CD8-positive, alpha-beta memory T cell (primary cell): ENCODE measurements around the gene PPP2R5E. TPM values are rescaled to one million over a fixed set of nuclear protein-coding genes. Genes with fewer than 3 reads are reported as not detected.

Experiments used
- CTCF ChIA-PET: fragments of 350-600 bp; sonication (Branson Sonifier 250); formaldehyde crosslinking; loops from one replicate; lab custom pipeline; 2021; ENCODE audit warnings: antibody characterized with exemption; lab: Charles Lee
- POLR2A ChIA-PET: fragments of 350-600 bp; sonication (Branson Sonifier 250); formaldehyde crosslinking; loops from one replicate; lab custom pipeline; 2021; ENCODE audit warnings: antibody characterized with exemption; lab: Charles Lee
- DNase-seq, 5 donors: peaks; one replicate each; pipeline versions ENCODE4 v3.0.0 to v3.0.0-alpha.2; 2020 to 2022; ENCODE audit warnings: mixed read lengths in 1 of 5
- H3K27ac ChIP-seq: one replicate; pipeline ENCODE4 v1.7.0; 2013; ENCODE audit warnings: low read depth, mild to moderate bottlenecking, low read length, moderate library complexity
- H3K27me3 ChIP-seq: 2 replicates; pipeline ENCODE4 v1.7.0; 2013; ENCODE audit warnings: low read length, mild to moderate bottlenecking; ENCODE audit not compliant: insufficient read depth, poor library complexity, severe bottlenecking
- H3K36me3 ChIP-seq: 2 replicates; pipeline ENCODE4 v1.7.0; 2013; ENCODE audit warnings: mild to moderate bottlenecking, low read length, moderate library complexity; ENCODE audit not compliant: insufficient read depth
- H3K4me1 ChIP-seq: 2 replicates; pipeline ENCODE4 v1.7.0; 2013; ENCODE audit warnings: mild to moderate bottlenecking, low read length, moderate library complexity; ENCODE audit not compliant: insufficient read depth
- H3K4me3 ChIP-seq: 2 replicates; pipeline ENCODE4 v1.7.0; 2013; ENCODE audit warnings: mild to moderate bottlenecking, low read length
- H3K9me3 ChIP-seq: 2 replicates; pipeline ENCODE4 v1.7.0; 2013; ENCODE audit warnings: mild to moderate bottlenecking, low read length
- H3K27ac Mint-ChIP-seq, 8 donors: one replicate each; pipeline ENCODE4 v1.8.0; 2020 to 2021; ENCODE audit warnings: mixed read lengths in 8 of 8, mild to moderate bottlenecking in 6 of 8, inconsistent platforms in 3 of 8, moderate library complexity in 3 of 8
- H3K27me3 Mint-ChIP-seq, 2 donors: one replicate each; pipeline ENCODE4 v1.8.0; 2020 to 2021; ENCODE audit warnings: mixed read lengths in 2 of 2, mild to moderate bottlenecking in 1 of 2, moderate library complexity in 1 of 2
- H3K36me3 Mint-ChIP-seq, 3 donors: one replicate each; pipeline ENCODE4 v1.8.0; 2020 to 2021; ENCODE audit warnings: mixed read lengths in 3 of 3, inconsistent platforms in 1 of 3, mild to moderate bottlenecking in 1 of 3
- H3K4me1 Mint-ChIP-seq, 3 donors: one replicate each; pipeline ENCODE4 v1.8.0; 2020 to 2021; ENCODE audit warnings: mixed read lengths in 3 of 3, inconsistent platforms in 1 of 3, mild to moderate bottlenecking in 1 of 3
- H3K4me3 Mint-ChIP-seq, 7 donors: one replicate each; pipeline ENCODE4 v1.8.0; 2020 to 2021; ENCODE audit warnings: mixed read lengths in 7 of 7, mild to moderate bottlenecking in 6 of 7, moderate library complexity in 4 of 7, inconsistent platforms in 2 of 7
- H3K9me3 Mint-ChIP-seq, 5 donors: one replicate each; pipeline ENCODE4 v1.8.0; 2020 to 2022; ENCODE audit warnings: mixed read lengths in 5 of 5, mild to moderate bottlenecking in 3 of 5, moderate library complexity in 2 of 5, inconsistent platforms in 1 of 5
- polyA plus RNA-seq: library from polyadenylated mRNA; unstranded; fragments of 300-500 nt; fragmentation: Illumina TruSeq; gene quantifications from one replicate; pipeline ENCODE4 v1.2.3, GENCODE V29; 2021
- total RNA-seq, 2 experiments: library from RNA; stranded (reverse); gene quantifications; one replicate each; pipeline ENCODE4 v1.2.3, GENCODE V29; 2021

PPP2R5E gene
- total and polyA plus RNA-seq, 3 experiments from 2014 or later, result 39.3 to 56.5 (median 55.0) TPM

- Histone ChIP-seq H3K4me1 (no peaks in the 10 kb centered on the region), H3K4me3 (no peak overlapping the region), H3K27ac (no peak overlapping the region), H3K9me3 (no peaks in the 10 kb centered on the region), H3K27me3 (no peaks in the 10 kb centered on the region), H3K36me3 (no peaks in the 10 kb centered on the region)
- Mint-ChIP-seq H3K27ac (peak overlapping the region in 2 of 8 donors; percentile 1 to 6), H3K9me3 (no peaks in the 10 kb centered on the region), H3K27me3 (no peaks in the 10 kb centered on the region), H3K36me3 (peaks cover 6 to 46% (median 11%) of the 10 kb centered on the region in 3 donors), H3K4me1 (peaks cover 14 to 31% (median 27%) of the 10 kb centered on the region in 3 donors), H3K4me3 (no peak overlapping the region)
- no peak for DNase-seq
- ChIA-PET POLR2A (no interaction called here), CTCF (no interaction called here)
These were observed 141.5 kb downstream of the PPP2R5E start for GRCh38 chr14:63401646-63402045.

GRCh38 chr14:63398952-63399351 is 144.2 kb downstream of the PPP2R5E start:
- Histone ChIP-seq H3K27me3 (no peaks in the 10 kb centered on the region), H3K4me1 (no peaks in the 10 kb centered on the region), H3K9me3 (no peaks in the 10 kb centered on the region), H3K36me3 (peaks cover 5% of the 10 kb centered on the region), H3K4me3 (no peak overlapping the region), H3K27ac (no peak overlapping the region)
- ChIA-PET CTCF (no interaction called here), POLR2A (no interaction called here)
- no peaks in the 10 kb centered on the region for H3K9me3 Mint-ChIP-seq
- peak overlapping the region in 2 of 8 donors; percentile 22 to 42 for H3K27ac Mint-ChIP-seq
- no peaks in the 10 kb centered on the region for H3K27me3 Mint-ChIP-seq
- no peak overlapping the region for H3K4me3 Mint-ChIP-seq
- H3K4me1 Mint-ChIP-seq, result peaks cover 5 to 26% (median 19%) of the 10 kb centered on the region in 3 donors
- peaks cover 6 to 52% (median 18%) of the 10 kb centered on the region in 3 donors for H3K36me3 Mint-ChIP-seq
- DNase-seq, result no peak

- no peak overlapping the region for H3K27ac ChIP-seq
- peaks cover 10% of the 10 kb centered on the region for H3K36me3 ChIP-seq
- Mint-ChIP-seq H3K4me1 (peaks cover 0 to 6% (median 0%) of the 10 kb centered on the region in 3 donors), H3K27me3 (no peaks in the 10 kb centered on the region), H3K36me3 (peaks cover 6 to 71% (median 21%) of the 10 kb centered on the region in 3 donors), H3K27ac (peak overlapping the region in 5 of 8 donors; percentile 2 to 89 (median 73)), H3K9me3 (no peaks in the 10 kb centered on the region), H3K4me3 (no peak overlapping the region)
- no peaks in the 10 kb centered on the region for H3K27me3 ChIP-seq
- DNase-seq, result no peak
- POLR2A ChIA-PET, result no interaction called here
- no peak overlapping the region for H3K4me3 ChIP-seq
- H3K9me3 ChIP-seq, result no peaks in the 10 kb centered on the region
- no peaks in the 10 kb centered on the region for H3K4me1 ChIP-seq
- CTCF ChIA-PET, result no interaction called here
These were observed 148.3 kb downstream of the PPP2R5E start for GRCh38 chr14:63394841-63395240.

- H3K27ac ChIP-seq, result no peak overlapping the region
- H3K27me3 ChIP-seq, result no peaks in the 10 kb centered on the region
- Mint-ChIP-seq H3K9me3 (no peaks in the 10 kb centered on the region), H3K4me3 (no peak overlapping the region), H3K4me1 (peaks cover 0 to 6% (median 0%) of the 10 kb centered on the region in 3 donors), H3K27me3 (no peaks in the 10 kb centered on the region), H3K36me3 (peaks cover 6 to 71% (median 17%) of the 10 kb centered on the region in 3 donors), H3K27ac (peak overlapping the region in 4 of 8 donors; percentile 15 to 52 (median 41))
- ChIA-PET POLR2A (no interaction called here), CTCF (no interaction called here)
- H3K4me1 ChIP-seq, result no peaks in the 10 kb centered on the region
- no peak overlapping the region for H3K4me3 ChIP-seq
- no peaks in the 10 kb centered on the region for H3K9me3 ChIP-seq
- no peak for DNase-seq
- peaks cover 10% of the 10 kb centered on the region for H3K36me3 ChIP-seq
These were observed 148.7 kb downstream of the PPP2R5E start for GRCh38 chr14:63394432-63394831.

GRCh38 chr14:63393012-63393411 is 150.2 kb downstream of the PPP2R5E start:
- Mint-ChIP-seq H3K27ac (peak overlapping the region in 2 of 8 donors; percentile 23 to 78), H3K27me3 (no peaks in the 10 kb centered on the region), H3K36me3 (peaks cover 0 to 72% (median 21%) of the 10 kb centered on the region in 3 donors), H3K9me3 (no peaks in the 10 kb centered on the region), H3K4me1 (peaks cover 0 to 4% (median 0%) of the 10 kb centered on the region in 3 donors), H3K4me3 (no peak overlapping the region)
- DNase-seq, result no peak
- no peak overlapping the region for H3K4me3 ChIP-seq
- ChIA-PET CTCF (no interaction called here), POLR2A (no interaction called here)
- H3K27ac ChIP-seq, result no peak overlapping the region
- no peaks in the 10 kb centered on the region for H3K9me3 ChIP-seq
- H3K27me3 ChIP-seq, result no peaks in the 10 kb centered on the region
- H3K4me1 ChIP-seq, result no peaks in the 10 kb centered on the region
- H3K36me3 ChIP-seq, result peaks cover 10% of the 10 kb centered on the region

GRCh38 chr14:63392236-63392635 is 150.9 kb downstream of the PPP2R5E start:
- H3K4me3 Mint-ChIP-seq, result no peak overlapping the region
- peaks cover 10% of the 10 kb centered on the region for H3K36me3 ChIP-seq
- ChIA-PET POLR2A (no interaction called here), CTCF (no interaction called here)
- no peak overlapping the region for H3K27ac Mint-ChIP-seq
- no peaks in the 10 kb centered on the region for H3K9me3 Mint-ChIP-seq
- peaks cover 0 to 77% (median 22%) of the 10 kb centered on the region in 3 donors for H3K36me3 Mint-ChIP-seq
- H3K27me3 Mint-ChIP-seq, result no peaks in the 10 kb centered on the region
- H3K27ac ChIP-seq, result no peak overlapping the region
- H3K9me3 ChIP-seq, result no peaks in the 10 kb centered on the region
- DNase-seq, result no peak
- H3K4me1 Mint-ChIP-seq, result peaks cover 0 to 3% (median 0%) of the 10 kb centered on the region in 3 donors
- no peaks in the 10 kb centered on the region for H3K4me1 ChIP-seq
- H3K4me3 ChIP-seq, result no peak overlapping the region
- no peaks in the 10 kb centered on the region for H3K27me3 ChIP-seq

GRCh38 chr14:63388766-63389431 is 154.3 kb downstream of the PPP2R5E start:
- H3K4me1 Mint-ChIP-seq, result peaks cover 6 to 12% (median 9%) of the 10 kb centered on the region in 3 donors
- peak; percentile 9 to 60 (median 16) for DNase-seq
- Histone ChIP-seq H3K27ac (no peak overlapping the region), H3K9me3 (no peaks in the 10 kb centered on the region), H3K36me3 (peaks cover 16% of the 10 kb centered on the region), H3K27me3 (no peaks in the 10 kb centered on the region), H3K4me1 (peaks cover 5% of the 10 kb centered on the region), H3K4me3 (no peak overlapping the region)
- ChIA-PET CTCF (interaction anchor here (1.1 to 2.5 kb wide), 4 partner anchors 152 to 382 kb away, joined by 3 to 7 read pairs (median 3); no protein-coding TSS in a partner anchor), POLR2A (no interaction called here)
- H3K27me3 Mint-ChIP-seq, result no peaks in the 10 kb centered on the region
- H3K9me3 Mint-ChIP-seq, result no peaks in the 10 kb centered on the region
- peak overlapping the region in 3 of 8 donors; percentile 7 to 32 (median 13) for H3K27ac Mint-ChIP-seq
- H3K36me3 Mint-ChIP-seq, result peaks cover 0 to 90% (median 17%) of the 10 kb centered on the region in 3 donors
- no peak overlapping the region for H3K4me3 Mint-ChIP-seq

GRCh38 chr14:63387711-63388110 is 155.5 kb downstream of the PPP2R5E start:
- CTCF ChIA-PET, result interaction anchor here (1.1 to 2.5 kb wide), 2 partner anchors 153 to 383 kb away, joined by 3 to 7 read pairs; no protein-coding TSS in a partner anchor
- H3K27me3 Mint-ChIP-seq, result no peaks in the 10 kb centered on the region
- POLR2A ChIA-PET, result no interaction called here
- peaks cover 11 to 16% (median 13%) of the 10 kb centered on the region in 3 donors for H3K4me1 Mint-ChIP-seq
- no peaks in the 10 kb centered on the region for H3K9me3 Mint-ChIP-seq
- H3K4me3 Mint-ChIP-seq, result no peak overlapping the region
- no peak overlapping the region for H3K4me3 ChIP-seq
- H3K36me3 ChIP-seq, result peaks cover 20% of the 10 kb centered on the region
- H3K36me3 Mint-ChIP-seq, result peaks cover 0 to 88% (median 17%) of the 10 kb centered on the region in 3 donors
- no peak overlapping the region for H3K27ac Mint-ChIP-seq
- peaks cover 9% of the 10 kb centered on the region for H3K4me1 ChIP-seq
- DNase-seq, result no peak
- H3K27me3 ChIP-seq, result no peaks in the 10 kb centered on the region
- no peaks in the 10 kb centered on the region for H3K9me3 ChIP-seq
- no peak overlapping the region for H3K27ac ChIP-seq
